GM21717 (cell line): Measurements from ENCODE around the gene ESR1.
"Not testable (repeated sequence)": the region's sequence is repeated elsewhere in the genome, so short reads cannot be mapped to it uniquely, and the experiment has no call there.

ENCODE experiments used
- ATAC-seq: cut with Tn5 transposase; IDR thresholded peaks from one replicate; pipeline ENCODE4 v1.9.1; 2021; ENCODE audit warnings: mild to moderate bottlenecking, moderate library complexity; ENCODE audit not compliant: unreplicated experiment

Gene ESR1

GRCh38 chr6:151811081-151811480, 3.6 kb downstream of the ESR1 start:
- ATAC-seq: no peak

GRCh38 chr6:151813858-151814257, 6.4 kb downstream of the ESR1 start:
- ATAC-seq: no peak

DNA sequence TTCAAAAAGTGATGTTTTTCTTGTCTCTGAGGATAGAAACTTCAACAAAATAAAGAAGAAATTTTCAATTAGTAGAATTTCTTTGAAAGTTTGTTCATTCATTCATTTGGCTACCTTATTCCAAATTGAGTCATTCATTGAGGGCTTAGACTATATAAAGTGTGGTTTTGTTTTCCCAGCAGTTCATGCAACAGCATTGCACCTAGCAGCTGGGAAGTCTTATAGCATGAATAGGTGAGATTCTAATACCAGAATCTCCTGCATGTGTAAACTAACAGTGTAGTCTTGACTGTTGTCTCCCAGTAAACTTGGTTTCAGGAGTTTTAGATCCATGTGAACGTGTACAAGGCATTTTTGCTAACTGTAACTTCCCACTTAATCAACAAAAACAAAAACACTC, 7.1 kb downstream of the ESR1 start:
- ATAC-seq: no peak

DNA sequence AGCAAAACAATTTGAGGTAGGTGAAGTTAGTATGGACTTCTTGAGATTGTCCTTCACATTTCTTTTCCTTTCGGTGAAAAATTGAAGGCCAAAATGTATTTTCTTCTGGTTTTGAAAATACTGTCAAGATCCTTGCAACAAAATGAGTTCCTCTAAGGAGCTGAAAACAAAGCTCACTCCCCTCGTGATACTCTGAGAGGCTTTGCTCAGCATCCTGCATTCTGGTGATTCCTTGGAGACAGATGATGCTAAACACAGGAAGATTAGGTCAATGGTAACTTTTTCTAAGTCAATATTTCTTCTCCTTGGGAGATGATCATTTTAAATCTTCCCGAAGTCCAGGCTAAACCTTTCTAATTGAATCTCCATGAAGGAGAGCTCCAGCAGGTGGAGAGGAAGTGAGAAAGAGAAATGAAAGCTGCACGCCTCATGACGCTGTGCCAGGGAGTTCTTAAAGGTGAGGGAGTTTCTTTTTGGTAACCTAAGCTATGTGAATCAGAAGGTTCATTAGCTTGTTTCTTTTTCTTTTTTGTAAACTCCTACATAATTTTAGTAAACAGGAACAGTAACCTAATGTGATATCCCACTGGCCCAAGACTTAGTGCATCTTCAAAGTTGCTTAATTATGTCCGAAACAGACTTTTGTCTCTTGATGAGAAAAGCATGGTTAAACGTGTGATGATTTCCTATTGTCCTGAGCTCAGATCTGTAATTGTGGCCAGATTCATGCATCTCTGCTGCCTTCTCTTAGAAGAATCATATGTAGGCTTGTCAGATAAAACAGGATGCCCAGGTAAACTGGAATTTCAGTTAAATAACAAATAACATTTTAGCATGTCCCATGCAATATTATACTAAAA, 15.0 kb downstream of the ESR1 start:
- ATAC-seq: peak; percentile 100

GRCh38 chr6:151826517-151827142, 19.1 kb downstream of the ESR1 start:
- ATAC-seq: no peak

DNA sequence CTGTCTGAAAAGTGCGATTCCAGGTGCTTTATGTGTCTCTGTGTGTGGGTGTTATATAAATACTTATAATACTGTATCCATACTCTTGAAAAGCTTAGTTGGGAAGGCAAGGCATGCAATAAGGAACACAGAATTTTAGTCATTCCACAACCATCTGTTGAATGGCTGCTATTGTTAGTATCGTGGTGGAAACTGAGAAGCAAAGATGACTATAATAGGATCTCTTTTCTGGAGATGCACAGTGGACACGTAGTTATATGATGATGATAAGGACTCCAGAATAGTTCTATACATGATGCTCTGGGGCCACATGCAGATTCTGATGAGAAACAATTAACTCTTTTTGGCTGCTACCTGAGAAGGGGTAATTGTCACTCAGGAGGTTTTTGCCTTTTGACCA, 25.2 kb downstream of the ESR1 start:
- no peak for ATAC-seq

DNA sequence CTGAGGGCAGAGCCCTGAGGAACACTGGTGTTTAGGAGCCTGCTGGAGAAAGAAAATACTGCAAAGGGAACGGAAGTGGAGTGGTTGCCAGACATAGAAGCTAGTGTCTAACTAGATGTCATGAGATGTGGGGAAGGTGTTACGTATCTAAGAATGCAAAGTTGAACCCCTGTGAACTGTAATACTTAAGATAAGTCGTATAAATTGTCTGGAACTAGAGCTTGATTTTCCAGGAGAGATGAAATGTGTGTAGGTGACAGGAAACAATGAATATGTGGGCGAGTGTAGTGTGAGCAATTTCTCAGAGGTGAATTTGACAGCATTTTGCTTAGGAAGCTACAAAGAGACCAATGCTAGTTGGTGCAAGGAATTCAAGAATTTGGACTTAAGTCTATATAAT, 27.9 kb downstream of the ESR1 start:
- ATAC-seq: no peak

DNA sequence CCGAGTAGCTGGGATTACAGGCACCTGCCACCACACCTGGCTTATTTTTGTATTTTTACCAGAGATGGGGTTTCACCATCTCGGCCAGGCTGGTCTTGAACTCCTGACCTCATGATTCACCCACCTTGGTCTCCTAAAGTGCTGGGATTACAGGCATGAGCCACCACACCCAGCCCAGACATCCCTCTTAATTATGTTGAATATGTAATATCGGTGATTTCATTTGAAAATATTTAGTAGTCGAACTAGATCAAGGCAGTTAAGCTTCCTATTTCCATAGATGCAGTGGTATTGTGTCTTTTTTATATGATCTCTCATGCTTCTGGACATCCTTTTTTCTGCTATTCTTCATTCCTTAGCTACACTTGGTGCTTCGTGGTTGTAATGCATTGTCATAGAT, 29.7 kb downstream of the ESR1 start:
- ATAC-seq: no peak

DNA sequence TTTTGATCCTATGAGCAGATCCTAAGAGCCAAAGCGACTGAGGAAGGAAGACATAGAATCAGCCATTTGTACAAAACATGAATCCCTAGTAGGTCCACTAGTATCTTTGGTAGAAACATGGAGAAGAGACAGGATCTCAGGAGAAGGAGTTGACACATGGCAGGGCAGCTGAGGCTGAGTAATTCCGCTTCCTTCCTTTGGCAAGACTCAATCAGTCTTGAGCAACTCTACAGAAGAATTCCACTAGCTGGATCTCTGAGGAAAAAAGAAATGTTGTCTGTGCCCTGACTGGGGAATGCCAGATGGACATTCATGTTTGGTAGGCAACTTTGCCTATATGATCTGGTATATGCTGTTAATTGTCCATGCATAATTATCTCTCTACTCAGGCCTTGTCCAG, 35.3 kb downstream of the ESR1 start:
- ATAC-seq: no peak

GRCh38 chr6:151847064-151847463, 39.6 kb downstream of the ESR1 start:
- ATAC-seq: no peak

DNA sequence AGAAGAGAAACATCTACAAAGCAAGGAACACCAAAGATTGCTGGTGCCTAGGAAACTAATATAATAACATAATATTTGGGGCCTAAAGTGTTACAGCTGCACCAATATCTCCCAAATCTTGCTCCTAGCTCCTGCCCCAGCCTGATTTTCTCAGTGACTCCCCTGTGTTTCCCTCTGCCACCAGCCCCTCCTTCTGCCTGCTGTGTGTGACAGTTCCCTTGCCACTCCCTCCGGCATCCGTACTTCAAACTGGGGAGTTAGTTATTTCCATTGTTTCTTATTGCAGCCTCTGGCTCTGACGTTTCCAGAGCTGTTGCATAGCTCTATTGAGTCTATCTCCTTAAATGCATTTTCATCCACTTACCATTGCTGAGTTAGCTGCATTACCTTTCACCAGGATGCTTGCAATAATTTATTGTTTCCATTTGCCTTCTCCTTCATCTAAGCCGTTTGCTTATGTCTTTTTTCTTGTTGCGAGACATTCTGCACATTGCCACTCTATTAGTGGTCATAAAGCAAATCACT, 43.1 kb downstream of the ESR1 start:
- ATAC-seq: no peak

DNA sequence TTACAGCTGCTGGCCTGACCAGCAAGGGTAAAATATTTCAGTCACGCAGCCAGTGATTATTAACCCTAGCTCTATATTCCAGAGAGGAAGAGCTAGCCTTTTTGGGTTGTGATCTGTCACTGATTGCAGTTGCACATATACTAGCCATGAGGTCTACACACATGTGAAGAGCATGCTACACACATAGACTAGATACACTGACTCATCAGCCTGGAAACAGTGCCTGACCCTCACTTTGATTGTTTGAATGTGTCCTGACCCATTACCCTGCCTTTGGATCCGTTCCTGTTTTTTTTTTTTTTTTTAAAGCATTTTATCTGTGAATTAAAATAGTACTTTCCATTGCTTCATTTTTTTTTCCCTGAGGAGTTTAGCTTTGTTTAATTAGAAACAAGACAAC, 50.8 kb downstream of the ESR1 start:
- ATAC-seq: no peak

GRCh38 chr6:151862461-151862860, 55.0 kb downstream of the ESR1 start:
- ATAC-seq: no peak

- ATAC-seq: not testable (repeated sequence)
Measured at GRCh38 chr6:151867361-151867869, 59.9 kb downstream of the ESR1 start.

GRCh38 chr6:151869345-151869744, 61.9 kb downstream of the ESR1 start:
- no peak for ATAC-seq

- ATAC-seq: no peak
Measured at GRCh38 chr6:151869787-151870186, 62.3 kb downstream of the ESR1 start.

DNA sequence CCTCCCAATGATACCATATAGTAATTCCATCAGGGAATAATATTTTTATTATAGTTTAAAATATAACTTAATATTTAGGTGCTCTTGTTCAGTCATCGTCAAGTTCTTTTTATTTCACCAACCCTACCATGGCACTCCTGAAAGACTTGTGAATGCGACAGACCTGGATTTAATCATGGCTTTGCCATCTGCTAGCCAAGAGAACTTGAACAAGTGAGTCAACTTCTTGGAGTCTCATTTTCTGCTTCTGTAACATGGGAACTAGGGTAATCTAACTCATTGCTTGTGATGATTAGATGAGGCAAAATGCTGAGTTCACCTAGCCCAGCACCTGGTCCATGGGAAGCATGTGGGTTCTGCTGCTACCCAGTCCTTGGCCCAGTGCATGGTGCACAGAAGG, 62.9 kb downstream of the ESR1 start:
- no peak for ATAC-seq

DNA sequence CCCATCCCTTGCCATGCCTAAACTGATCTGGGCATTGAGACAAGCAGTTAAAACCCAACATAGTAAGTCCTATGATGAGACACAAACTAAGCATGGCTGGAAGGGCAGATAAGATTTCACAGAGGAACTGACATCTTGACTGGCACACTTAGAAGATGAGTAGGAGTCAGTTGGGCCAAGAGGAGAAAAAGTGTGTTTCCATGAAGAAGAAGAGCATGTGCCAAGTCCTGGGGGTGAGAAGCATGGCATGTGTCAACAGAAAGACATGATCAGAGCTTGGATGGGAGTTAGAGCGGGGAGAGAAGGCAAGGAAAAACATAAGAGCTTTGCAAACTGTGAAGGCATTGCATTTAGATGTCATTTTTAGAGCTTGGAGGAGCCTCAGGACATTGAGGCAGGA, 68.0 kb downstream of the ESR1 start:
- no peak for ATAC-seq

DNA sequence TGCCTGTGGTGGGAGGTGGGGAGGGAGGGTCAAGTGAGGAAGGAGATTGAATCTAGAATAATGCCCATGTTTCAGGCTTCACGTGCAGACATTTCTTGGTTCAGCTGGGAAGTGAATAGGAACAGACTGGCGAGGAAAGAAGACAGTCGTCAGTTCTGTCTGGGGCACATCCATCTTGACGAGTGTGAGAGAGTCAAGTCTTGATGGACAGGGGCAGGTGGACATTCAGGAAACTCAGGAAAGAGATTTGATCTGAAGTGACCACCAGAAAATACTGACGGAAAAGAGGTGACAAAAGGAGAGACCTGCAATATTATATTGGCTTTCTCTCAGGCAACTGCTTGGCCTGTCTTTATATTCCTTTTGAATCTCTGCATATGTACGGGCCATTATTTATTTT, 68.6 kb downstream of the ESR1 start:
- no peak for ATAC-seq

- no peak for ATAC-seq
Measured at GRCh38 chr6:151877458-151877857, 70.0 kb downstream of the ESR1 start.

DNA sequence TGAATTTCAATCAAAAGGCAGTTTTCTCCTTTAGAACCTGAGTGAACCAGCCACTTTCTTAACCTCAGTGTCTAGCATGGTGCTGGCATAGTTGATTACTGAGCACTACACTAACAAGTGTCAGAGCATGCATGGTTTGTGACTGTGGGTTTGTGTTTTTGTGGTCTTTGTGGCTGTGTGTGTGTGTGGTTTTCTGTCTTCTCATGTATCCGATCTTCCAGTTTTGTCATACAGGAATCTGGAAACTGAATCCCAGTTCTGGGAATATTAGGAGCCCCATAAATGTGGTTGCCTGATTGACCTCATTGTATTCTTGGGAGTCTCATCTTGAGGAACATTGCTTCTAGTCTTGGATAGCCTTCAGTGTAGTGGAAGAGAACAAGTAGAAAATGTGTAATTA, 73.7 kb downstream of the ESR1 start:
- no peak for ATAC-seq

GRCh38 chr6:151882206-151882605, 74.7 kb downstream of the ESR1 start:
- ATAC-seq: no peak
